GM12873 (cell line): ENCODE data around the gene MED13L.

Experiments used
- CTCF ChIP-seq: IDR thresholded peaks from 2 replicates; pipeline ENCODE4 v1.5.1; 2012; ENCODE audit warnings: low read depth, mild to moderate bottlenecking, moderate library complexity, low read length, control low read depth; ENCODE audit not compliant: insufficient read depth; ENCODE audit errors: missing control alignments

MED13L gene

DNA sequence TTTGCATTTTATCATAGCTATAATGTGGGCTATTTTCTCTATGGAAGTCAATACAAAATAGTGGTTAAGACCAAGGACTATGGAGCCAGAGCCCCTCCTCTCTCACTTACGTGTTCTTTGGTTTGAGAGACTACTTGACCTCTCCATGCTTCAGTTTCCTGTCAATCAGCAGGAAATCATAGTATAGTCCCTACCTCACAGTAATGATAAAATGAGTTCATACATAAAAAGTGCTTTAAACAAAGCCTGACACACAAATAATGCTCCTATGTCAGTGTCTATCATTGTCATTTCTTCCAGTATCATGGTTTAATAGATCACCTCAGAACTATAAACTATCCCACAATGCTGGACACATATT, 90.4 kb downstream of the MED13L start:
- TF ChIP-seq CTCF = no peak

GRCh38 chr12:116186482-116187150, 90.9 kb downstream of the MED13L start:
- no peak for TF ChIP-seq CTCF

DNA sequence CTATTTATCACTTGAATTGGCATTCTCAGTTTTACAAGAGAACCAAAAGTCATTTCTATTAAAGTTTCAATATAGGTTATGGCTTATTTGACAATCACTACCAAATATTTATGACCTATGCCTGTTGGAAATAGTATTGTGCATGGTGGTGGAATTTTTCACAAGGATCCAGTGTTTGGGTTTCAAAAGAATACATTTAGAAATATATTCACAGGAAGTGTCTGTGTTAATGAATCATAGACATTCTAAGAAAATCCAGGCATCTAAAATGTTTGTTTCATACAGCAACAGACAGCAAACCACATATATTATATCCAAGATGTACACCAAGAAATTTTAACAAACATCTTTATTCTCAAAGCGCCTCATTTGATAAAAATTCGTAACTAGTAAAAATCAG, 92.7 kb downstream of the MED13L start:
- no peak for TF ChIP-seq CTCF

GRCh38 chr12:116183741-116184141, 93.8 kb downstream of the MED13L start:
- no peak for TF ChIP-seq CTCF

GRCh38 chr12:116182359-116183063, 95.0 kb downstream of the MED13L start:
- TF ChIP-seq CTCF = no peak

DNA sequence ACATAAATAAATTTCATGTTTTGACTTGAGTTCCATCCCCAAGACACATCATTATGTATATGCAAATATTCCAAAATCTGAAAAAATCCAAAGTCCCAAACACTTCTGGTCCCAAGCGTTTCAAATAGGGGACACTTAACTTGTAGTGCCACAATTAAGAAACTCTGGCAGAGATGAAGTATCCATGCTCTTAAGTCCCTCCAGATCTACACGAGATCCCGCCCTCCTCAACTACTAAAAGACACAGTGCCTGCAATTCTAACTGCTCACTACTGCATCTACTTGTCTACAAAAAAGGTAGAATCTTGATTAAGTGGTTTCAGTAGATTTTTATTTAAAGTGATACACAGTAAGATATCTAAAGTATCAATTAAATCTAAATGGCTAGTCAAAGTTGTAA, 97.0 kb downstream of the MED13L start:
- no peak for TF ChIP-seq CTCF

GRCh38 chr12:116179384-116179783, 98.1 kb downstream of the MED13L start:
- no peak for TF ChIP-seq CTCF
